Mammary epithelial cell (primary cell): Measurements from ENCODE around the gene TATDN2.

Experiments
- CTCF ChIP-seq, 2 donors: IDR thresholded peaks in 1 of 2; conservative IDR thresholded peaks in 1 of 2; 2 replicates each; pipeline ENCODE4 v1.5.1; 2011 to 2012; ENCODE audit warnings: inconsistent platforms in 2 of 2, low read length in 2 of 2, mild to moderate bottlenecking in 2 of 2, control low read depth in 1 of 2, low read depth in 1 of 2; ENCODE audit not compliant: insufficient read depth in 1 of 2; ENCODE audit errors: extremely low read depth in 1 of 2
- EZH2 ChIP-seq: IDR thresholded peaks from 2 replicates; pipeline ENCODE4 v1.6.1; 2012; ENCODE audit warnings: low read length, inconsistent platforms, borderline replicate concordance

- no peak for TF ChIP-seq CTCF (conservative IDR thresholded peaks at IDR 0.05 in 1 of 2, IDR thresholded peaks at IDR 0.05 in 1 of 2; ENCODE audit: extremely low read depth in 1 of 2, insufficient read depth in 1 of 2, low read depth in 1 of 2, low read length in 2 of 2)
- TF ChIP-seq EZH2 = no peak
Observed at GRCh38 chr3:10328460-10329071, 80.3 kb downstream of the TATDN2 start.
